HUDEP-2 (cell line): ENCODE measurements around the gene SLC31A1.

Source experiments
- DNase-seq, 76 experiments: peaks; one replicate each; lab custom pipeline; 2025; ENCODE audit not compliant: unreplicated experiment in 76 of 76; lab: John Stamatoyannopoulos, UW

SLC31A1 gene

DNA sequence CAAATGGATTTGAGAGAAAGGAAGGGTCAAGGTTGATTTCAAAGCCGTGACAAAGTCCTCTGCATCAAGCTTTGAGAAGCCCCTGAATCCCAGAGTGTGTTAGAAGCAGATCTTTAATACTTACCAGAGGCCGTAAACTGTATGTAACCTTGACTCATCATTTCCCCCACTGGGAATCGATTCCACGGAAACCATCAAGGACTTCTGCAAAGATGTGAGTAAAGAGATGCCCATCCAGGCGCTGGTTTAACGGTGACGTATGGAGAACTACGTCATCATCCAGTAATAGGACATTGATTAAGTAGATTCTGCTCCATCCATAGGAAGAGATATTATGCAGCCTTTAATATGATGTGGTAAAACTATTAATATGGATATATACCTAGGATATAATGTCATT is 80.2 kb downstream of the SLC31A1 start:
- no peak for DNase-seq

GRCh38 chr9:113302792-113303418 is 81.6 kb downstream of the SLC31A1 start, which contains the start of gene RNF183:
Gene RNF183 (minus strand): TSS chr9:113303376. CDS start chr9:113298184, 5,192 bp downstream.
- DNase-seq = no peak

GRCh38 chr9:113306566-113306965 is 85.2 kb downstream of the SLC31A1 start:
- DNase-seq = no peak

DNA sequence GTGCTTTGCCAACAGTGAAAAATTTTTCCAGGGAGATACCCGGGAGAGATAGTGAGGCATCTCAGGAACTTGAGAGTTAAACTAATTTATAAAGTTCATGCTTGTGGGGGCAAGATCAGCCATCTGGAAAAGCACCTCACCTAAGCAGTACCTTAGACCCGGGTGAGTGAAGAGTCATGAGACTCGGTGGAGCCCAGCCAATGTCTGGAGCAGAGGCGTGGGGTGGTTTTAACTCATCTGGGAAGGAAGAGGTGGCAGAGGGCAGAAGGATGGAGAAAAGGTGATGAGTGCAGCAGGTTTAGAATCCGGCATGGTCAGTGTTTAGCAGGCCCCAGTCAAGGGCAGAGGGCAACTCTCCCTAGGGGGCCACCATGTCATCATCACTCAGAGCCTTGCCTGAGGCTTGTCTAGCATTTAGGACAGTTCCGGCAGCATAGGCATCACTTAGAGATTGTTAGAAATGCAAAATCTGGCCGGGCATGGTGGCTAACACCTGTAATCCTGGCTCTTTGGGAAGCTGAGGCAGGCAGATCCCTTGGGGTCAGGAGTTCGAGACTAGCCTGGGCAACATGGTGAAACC is 86.1 kb downstream of the SLC31A1 start:
- DNase-seq = no peak

- DNase-seq = peak in 35 of 76 experiments; percentile 4 to 60 (median 19)
These were observed 88.0 kb downstream of the SLC31A1 start for GRCh38 chr9:113309204-113309813.

DNA sequence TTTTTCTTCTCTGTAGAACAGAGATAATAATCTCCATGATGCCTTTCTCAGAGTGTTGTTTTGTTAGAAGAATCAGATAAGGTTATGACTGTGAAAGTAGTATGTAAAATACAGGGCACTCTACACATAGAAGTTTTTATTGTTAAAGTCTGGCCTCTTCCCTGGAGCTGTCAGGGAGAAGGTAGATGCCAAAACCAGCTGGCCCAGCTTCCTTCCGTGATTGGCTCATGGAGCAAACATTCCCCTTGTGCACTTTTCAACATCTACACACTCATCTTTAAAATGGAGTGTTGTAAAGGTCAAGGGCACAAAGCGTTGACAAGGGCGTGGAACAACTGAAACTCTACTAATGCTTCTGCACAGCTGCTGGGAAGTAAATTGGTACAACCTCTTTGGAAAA is 89.2 kb downstream of the SLC31A1 start:
- DNase-seq = no peak

- no peak for DNase-seq
These were observed 90.6 kb downstream of the SLC31A1 start for GRCh38 chr9:113311961-113312360.

GRCh38 chr9:113313261-113313660 is 91.9 kb downstream of the SLC31A1 start:
- no peak for DNase-seq
